IPS-NIHi11 (cell line): ENCODE measurements around the gene HACD2.

Experiments used
- DNase-seq: peaks from one replicate; pipeline ENCODE4 v3.0.0; 2012; ENCODE audit warnings: mixed read lengths, low spot score

HACD2 gene

GRCh38 chr3:123446210-123446609 is 138.6 kb downstream of the HACD2 start:
- no peak for DNase-seq

GRCh38 chr3:123445702-123446101 is 139.2 kb downstream of the HACD2 start:
- DNase-seq = no peak

- DNase-seq = no peak
These were observed 140.1 kb downstream of the HACD2 start for GRCh38 chr3:123444744-123445143.

GRCh38 chr3:123444023-123444422 is 140.8 kb downstream of the HACD2 start:
- DNase-seq = no peak

- DNase-seq = no peak
These were observed 141.9 kb downstream of the HACD2 start for GRCh38 chr3:123442908-123443307.

GRCh38 chr3:123442125-123442524 is 142.7 kb downstream of the HACD2 start:
- no peak for DNase-seq
